Endothelial cell (in vitro differentiated cells): ENCODE data around the gene ST3GAL5. TPM values are rescaled to one million over a fixed set of nuclear protein-coding genes. Genes with fewer than 3 reads are reported as not detected.
A peak's percentile ranks its signal among the peaks of the same experiment; 100 is the strongest.

Experiments
- DNase-seq: peaks from one replicate; pipeline ENCODE4 v3.0.0; 2021; ENCODE audit warnings: low spot score
- H3K27ac Mint-ChIP-seq: one replicate; pipeline ENCODE4 v1.8.0; 2021; ENCODE audit warnings: mixed read lengths, inconsistent platforms; ENCODE audit not compliant: unreplicated experiment
- H3K27me3 Mint-ChIP-seq: one replicate; pipeline ENCODE4 v1.8.0; 2021; ENCODE audit warnings: mild to moderate bottlenecking, moderate library complexity, mixed read lengths, inconsistent platforms; ENCODE audit not compliant: unreplicated experiment
- H3K36me3 Mint-ChIP-seq: one replicate; pipeline ENCODE4 v1.8.0; 2021; ENCODE audit warnings: mild to moderate bottlenecking, low read depth, mixed read lengths, inconsistent platforms; ENCODE audit not compliant: unreplicated experiment
- H3K4me1 Mint-ChIP-seq: one replicate; pipeline ENCODE4 v1.8.0; 2021; ENCODE audit warnings: mild to moderate bottlenecking, mixed read lengths, inconsistent platforms; ENCODE audit not compliant: unreplicated experiment
- H3K4me3 Mint-ChIP-seq: one replicate; pipeline ENCODE4 v1.8.0; 2021; ENCODE audit warnings: mild to moderate bottlenecking, mixed read lengths, inconsistent platforms; ENCODE audit not compliant: unreplicated experiment
- H3K9me3 Mint-ChIP-seq: one replicate; pipeline ENCODE4 v1.8.0; 2021; ENCODE audit warnings: mixed read lengths, inconsistent platforms; ENCODE audit not compliant: unreplicated experiment
- CTCF ChIP-seq: fragments of 200-600 bp; sonication (generic); IDR thresholded peaks from one replicate; pipeline ENCODE4 v1.5.0; 2021; ENCODE audit warnings: antibody characterized with exemption; ENCODE audit not compliant: unreplicated experiment
- total RNA-seq: library from RNA; stranded (reverse); fragmentation: NEBNext Ultra II Directional; extraction: Animal tissue kit (Norgen Biotek cat#: 25700); gene quantifications from one replicate; pipeline ENCODE4 v1.2.1, GENCODE V29; 2021; ENCODE audit not compliant: unreplicated experiment

Gene ST3GAL5
- total RNA-seq, 1 donor from 2014 or later: 49.8 TPM

- no peak for TF ChIP-seq CTCF
- H3K4me3 Mint-ChIP-seq: no peak overlapping the region
- H3K9me3 Mint-ChIP-seq: no peaks in the 10 kb centered on the region
- H3K4me1 Mint-ChIP-seq: peaks cover 53% of the 10 kb centered on the region
- no peak for DNase-seq
- peaks cover 36% of the 10 kb centered on the region for H3K36me3 Mint-ChIP-seq
- peak overlapping the region; percentile 48 for H3K27ac Mint-ChIP-seq
- peaks cover 11% of the 10 kb centered on the region for H3K27me3 Mint-ChIP-seq
These were observed 17.2 kb downstream of the ST3GAL5 start for GRCh38 chr2:85871494-85872164.

GRCh38 chr2:85868822-85869221 is 20.0 kb downstream of the ST3GAL5 start:
- no peak for TF ChIP-seq CTCF
- Mint-ChIP-seq H3K27ac (no peak overlapping the region), H3K9me3 (no peaks in the 10 kb centered on the region), H3K4me1 (peaks cover 30% of the 10 kb centered on the region), H3K4me3 (no peak overlapping the region), H3K36me3 (peaks cover 32% of the 10 kb centered on the region), H3K27me3 (peaks cover 3% of the 10 kb centered on the region)
- no peak for DNase-seq

GRCh38 chr2:85867556-85868292 is 21.1 kb downstream of the ST3GAL5 start:
- peaks cover 25% of the 10 kb centered on the region for H3K36me3 Mint-ChIP-seq
- no peak overlapping the region for H3K27ac Mint-ChIP-seq
- no peak for DNase-seq
- no peak for TF ChIP-seq CTCF
- peak overlapping the region; percentile 11 for H3K4me3 Mint-ChIP-seq
- peaks cover 3% of the 10 kb centered on the region for H3K27me3 Mint-ChIP-seq
- no peaks in the 10 kb centered on the region for H3K9me3 Mint-ChIP-seq
- H3K4me1 Mint-ChIP-seq: peaks cover 19% of the 10 kb centered on the region

DNA sequence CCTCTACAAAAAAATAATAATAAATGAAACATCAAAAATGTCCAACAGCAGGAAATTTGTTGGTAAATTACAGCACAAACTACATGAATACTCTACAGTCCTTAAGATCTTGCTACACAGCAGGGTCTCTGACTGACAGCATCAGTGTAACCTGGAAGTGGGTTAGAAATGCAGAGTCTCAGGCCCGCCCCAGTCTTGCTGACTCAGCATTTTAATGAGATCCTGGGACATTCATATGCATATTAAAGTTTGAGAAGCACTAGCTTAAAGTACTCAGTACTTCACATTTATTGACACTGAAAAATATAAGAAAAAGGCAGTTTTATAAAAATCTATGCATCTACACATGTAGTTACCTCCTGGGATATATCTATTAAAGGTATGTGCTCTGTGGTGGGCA is 21.7 kb downstream of the ST3GAL5 start:
- Mint-ChIP-seq H3K4me1 (peaks cover 14% of the 10 kb centered on the region), H3K36me3 (peaks cover 21% of the 10 kb centered on the region), H3K27me3 (peaks cover 2% of the 10 kb centered on the region), H3K4me3 (no peak overlapping the region), H3K9me3 (no peaks in the 10 kb centered on the region), H3K27ac (no peak overlapping the region)
- no peak for DNase-seq
- TF ChIP-seq CTCF: no peak

- no peaks in the 10 kb centered on the region for H3K9me3 Mint-ChIP-seq
- peaks cover 20% of the 10 kb centered on the region for H3K36me3 Mint-ChIP-seq
- no peak overlapping the region for H3K4me3 Mint-ChIP-seq
- no peak for DNase-seq
- H3K4me1 Mint-ChIP-seq: peaks cover 14% of the 10 kb centered on the region
- no peak overlapping the region for H3K27ac Mint-ChIP-seq
- no peaks in the 10 kb centered on the region for H3K27me3 Mint-ChIP-seq
- no peak for TF ChIP-seq CTCF
These were observed 22.6 kb downstream of the ST3GAL5 start for GRCh38 chr2:85866165-85866659.
